ENCODE data around the gene LRRC27. TPM values are rescaled to one million over a fixed set of nuclear protein-coding genes. Genes with fewer than 3 reads are reported as not detected.

The LRRC27 gene
- total and polyA plus RNA-seq, 12 donors: 6.5 to 17.6 (median 9.9) TPM

DNA sequence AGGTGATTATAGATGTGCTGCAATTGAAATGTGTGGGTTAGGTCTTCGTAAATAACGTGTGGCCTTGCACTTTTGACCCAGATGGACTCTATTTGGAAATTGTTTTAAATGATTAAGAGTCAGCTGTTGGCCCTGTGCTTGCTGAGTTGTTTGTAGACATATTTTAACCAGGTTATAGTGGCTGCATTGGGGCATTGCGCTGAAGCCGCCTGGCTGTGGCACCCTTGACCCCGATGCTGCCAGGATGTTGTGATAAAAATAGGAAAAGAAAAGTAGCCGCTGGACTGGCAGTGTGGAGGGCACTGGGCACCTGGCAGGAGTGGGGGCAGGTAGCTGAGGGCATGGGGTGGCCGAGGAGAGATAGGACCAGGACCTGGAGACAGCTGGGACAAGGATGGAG is 13.4 kb downstream of the LRRC27 start:
- no peak overlapping the region for H3K27ac ChIP-seq
- intact Hi-C loops (cut with DNase I): no loop called here
- TF ChIP-seq CTCF (IDR thresholded peaks at IDR 0.05) (no peak), POLR2A (IDR thresholded peaks at IDR 0.05) (no peak)
- DNase-seq: peak in 2 of 7 donors; percentile 8 to 26
- H3K27me3 ChIP-seq: no peaks in the 10 kb centered on the region
- H3K36me3 ChIP-seq (replicated peaks in 1 of 2): peaks cover 0 to 17% of the 10 kb centered on the region in 2 donors
- no peak overlapping the region for H3K4me3 ChIP-seq
- H3K4me1 ChIP-seq (replicated peaks in 1 of 2): no peaks in the 10 kb centered on the region
- WGBS, 4 donors: 65 to 85% (median 76%) methylated on average over 7 of the region's 7 CpGs
- H3K9me3 ChIP-seq (replicated peaks in 1 of 3): no peaks in the 10 kb centered on the region

GRCh38 chr10:132346806-132347205 is 14.8 kb downstream of the LRRC27 start:
- Histone ChIP-seq H3K9me3 (replicated peaks in 1 of 3) (no peaks in the 10 kb centered on the region), H3K27me3 (no peaks in the 10 kb centered on the region), H3K36me3 (replicated peaks in 1 of 2) (peaks cover 0 to 17% of the 10 kb centered on the region in 2 donors), H3K4me1 (replicated peaks in 1 of 2) (no peaks in the 10 kb centered on the region), H3K4me3 (no peak overlapping the region), H3K27ac (no peak overlapping the region)
- DNase-seq: no peak
- TF ChIP-seq CTCF (IDR thresholded peaks at IDR 0.05) (no peak), POLR2A (IDR thresholded peaks at IDR 0.05) (no peak)
- 92 to 95% (median 94%) methylated on average over 9 of the region's 9 CpGs for WGBS, 4 donors
- intact Hi-C loops (cut with DNase I): no loop called here

DNA sequence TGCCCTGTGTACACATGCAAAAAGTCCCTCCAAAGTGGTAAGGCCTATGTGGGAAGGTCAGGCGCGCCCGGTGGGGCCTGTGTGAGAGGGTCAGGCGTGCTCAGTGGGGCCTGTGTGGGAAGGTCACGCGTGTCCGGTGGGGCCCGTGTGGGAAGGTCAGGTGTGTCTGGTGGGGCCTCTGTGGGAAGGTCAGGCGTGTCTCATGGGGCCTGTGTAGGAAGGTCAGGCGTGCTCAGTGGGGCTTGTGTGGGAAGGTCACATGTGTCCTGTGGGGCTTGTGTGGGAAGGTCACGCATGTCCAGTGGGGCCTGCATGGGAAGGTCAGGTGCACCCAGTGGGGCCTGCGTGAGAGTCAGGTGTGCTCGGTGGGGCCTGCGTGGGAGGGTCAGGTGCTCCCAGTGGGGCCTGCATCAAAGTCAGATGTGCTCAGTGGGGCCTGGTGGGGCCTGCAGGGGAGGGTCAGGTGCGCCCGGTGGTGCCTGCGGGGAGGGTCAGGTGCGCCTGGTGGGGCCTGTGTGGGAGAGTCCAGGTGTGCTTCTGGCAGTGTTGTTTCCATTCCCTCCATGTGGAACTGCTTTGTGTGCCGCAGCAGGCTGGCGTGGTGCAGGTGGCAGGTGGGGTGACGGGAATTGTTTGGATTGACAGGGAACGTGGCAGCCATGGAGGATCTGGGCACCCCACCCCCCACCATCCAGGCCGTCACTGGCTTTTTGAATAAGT is 15.4 kb downstream of the LRRC27 start:
- TF ChIP-seq POLR2A (IDR thresholded peaks at IDR 0.05): no peak
- TF ChIP-seq CTCF (IDR thresholded peaks at IDR 0.05): no peak
- no peak overlapping the region for H3K4me3 ChIP-seq

GRCh38 chr10:132347931-132348267 is 15.9 kb downstream of the LRRC27 start:
- Histone ChIP-seq H3K4me1 (replicated peaks in 1 of 2) (no peaks in the 10 kb centered on the region), H3K27ac (no peak overlapping the region), H3K9me3 (replicated peaks in 1 of 3) (no peaks in the 10 kb centered on the region), H3K36me3 (replicated peaks in 1 of 2) (peaks cover 0 to 17% of the 10 kb centered on the region in 2 donors), H3K4me3 (no peak overlapping the region), H3K27me3 (no peaks in the 10 kb centered on the region)
- intact Hi-C loops (cut with DNase I): no loop called here
- no peak for DNase-seq
- no peak for TF ChIP-seq POLR2A (IDR thresholded peaks at IDR 0.05)
- TF ChIP-seq CTCF (IDR thresholded peaks at IDR 0.05): no peak
- 85 to 93% (median 90%) methylated on average over 13 of the region's 13 CpGs for WGBS, 4 donors

More for the DNA sequence above, 15.4 kb downstream of the LRRC27 start:
- Histone ChIP-seq H3K9me3 (replicated peaks in 1 of 3) (no peaks in the 10 kb centered on the region), H3K36me3 (replicated peaks in 1 of 2) (peaks cover 0 to 17% of the 10 kb centered on the region in 2 donors), H3K4me1 (replicated peaks in 1 of 2) (no peaks in the 10 kb centered on the region), H3K27me3 (no peaks in the 10 kb centered on the region), H3K27ac (no peak overlapping the region)
- 88 to 95% (median 93%) methylated on average over 16 to 23 of the region's 23 CpGs for WGBS, 4 donors
- intact Hi-C loops (cut with DNase I): no loop called here
- no peak for DNase-seq

Measured in adrenal gland (tissue), 12 donors.